GM18907 (cell line): Measurements from ENCODE around the gene CSNK1A1.
"Not testable (repeated sequence)": the region's sequence is repeated elsewhere in the genome, so short reads cannot be mapped to it uniquely, and the experiment has no call there.

ENCODE experiments used
- ATAC-seq: cut with Tn5 transposase; IDR thresholded peaks from one replicate; pipeline ENCODE4 v1.9.1; 2021; ENCODE audit warnings: mild to moderate bottlenecking, moderate library complexity; ENCODE audit not compliant: unreplicated experiment

The CSNK1A1 gene

GRCh38 chr5:149464796-149465489 is 86.3 kb downstream of the CSNK1A1 start:
- no peak for ATAC-seq

GRCh38 chr5:149461907-149462306 is 89.3 kb downstream of the CSNK1A1 start:
- not testable (repeated sequence) for ATAC-seq

GRCh38 chr5:149459891-149460290 is 91.3 kb downstream of the CSNK1A1 start:
- ATAC-seq = no peak

GRCh38 chr5:149457393-149457763 is 93.9 kb downstream of the CSNK1A1 start:
- ATAC-seq = no peak

GRCh38 chr5:149456597-149457392 is 94.4 kb downstream of the CSNK1A1 start:
- no peak for ATAC-seq

GRCh38 chr5:149455889-149456409 is 95.3 kb downstream of the CSNK1A1 start:
- no peak for ATAC-seq

GRCh38 chr5:149453618-149454415 is 97.4 kb downstream of the CSNK1A1 start:
- ATAC-seq = no peak

- ATAC-seq = no peak
Measured at GRCh38 chr5:149452665-149453617, 98.3 kb downstream of the CSNK1A1 start.

- no peak for ATAC-seq
Measured at GRCh38 chr5:149452007-149452664, 99.1 kb downstream of the CSNK1A1 start.

GRCh38 chr5:149450199-149450598 is 101.0 kb downstream of the CSNK1A1 start:
- no peak for ATAC-seq

GRCh38 chr5:149448831-149449714 is 102.2 kb downstream of the CSNK1A1 start:
- no peak for ATAC-seq

- no peak for ATAC-seq
Measured at GRCh38 chr5:149448431-149448830, 102.8 kb downstream of the CSNK1A1 start.

- no peak for ATAC-seq
Measured at GRCh38 chr5:149447373-149448367, 103.6 kb downstream of the CSNK1A1 start.

- ATAC-seq = not testable (repeated sequence)
Measured at GRCh38 chr5:149446794-149447193, 104.4 kb downstream of the CSNK1A1 start.

- no peak for ATAC-seq
Measured at GRCh38 chr5:149445739-149446369, 105.4 kb downstream of the CSNK1A1 start.

- no peak for ATAC-seq
Measured at GRCh38 chr5:149445343-149445738, 105.9 kb downstream of the CSNK1A1 start.

- ATAC-seq = not testable (repeated sequence)
Measured at GRCh38 chr5:149444430-149444829, 106.8 kb downstream of the CSNK1A1 start.
